Upper lobe of left lung (tissue), 6 donors: ENCODE data around the gene CCN5. TPM values are rescaled to one million over a fixed set of nuclear protein-coding genes. Genes with fewer than 3 reads are reported as not detected.

Experiments
- ATAC-seq, 2 donors: fragments of 200-7000 bp; cut with Tn5 transposase; one replicate each; pipeline ENCODE4 v1.9.1; 2022; ENCODE audit warnings: mild to moderate bottlenecking in 2 of 2, moderate library complexity in 2 of 2; ENCODE audit not compliant: low FRiP score in 2 of 2
- DNase-seq, 2 donors: peaks; one replicate each; pipeline ENCODE4 v3.0.0-alpha.2; 2019 to 2020
- H3K27ac ChIP-seq, 4 donors: fragments of 200-600 bp; sonication (generic); one replicate each; pipeline ENCODE4 v1.5.1; 2016 to 2019
- H3K27me3 ChIP-seq, 4 donors: fragments of 200-600 bp; sonication (generic); one replicate each; pipeline ENCODE4 v1.5.1; 2017 to 2019
- H3K36me3 ChIP-seq, 4 donors: fragments of 200-600 bp; sonication (generic); one replicate each; pipeline ENCODE4 v1.5.1; 2016 to 2019
- H3K4me1 ChIP-seq, 4 donors: fragments of 200-600 bp; sonication (generic); one replicate each; pipeline ENCODE4 v1.5.1; 2018 to 2019
- H3K4me3 ChIP-seq, 4 donors: fragments of 200-600 bp; sonication (generic); one replicate each; pipeline ENCODE4 v1.5.1; 2017 to 2019; ENCODE audit warnings: mild to moderate bottlenecking in 2 of 4, moderate library complexity in 1 of 4
- H3K9me3 ChIP-seq, 4 donors: fragments of 200-600 bp; sonication (generic); one replicate each; pipeline ENCODE4 v1.5.1; 2018 to 2019
- EP300 ChIP-seq, 4 donors: sonication (generic); formaldehyde crosslinking; IDR thresholded peaks; one replicate each; pipeline ENCODE4 v1.5.1; 2017; ENCODE audit warnings: antibody characterized with exemption in 4 of 4, control low read depth in 2 of 4
- POLR2A ChIP-seq, 4 donors: fragments of 450-650 bp; IDR thresholded peaks; one replicate each; pipeline ENCODE4 v1.5.1; 2016 to 2017; ENCODE audit warnings: antibody characterized with exemption in 4 of 4, mild to moderate bottlenecking in 2 of 4
- POLR2AphosphoS5 ChIP-seq, 2 donors: sonication (generic); formaldehyde crosslinking; IDR thresholded peaks; one replicate each; pipeline ENCODE4 v1.5.1; 2017; ENCODE audit warnings: antibody characterized with exemption in 2 of 2
- WGBS, 2 donors: methylation state at CpG; one replicate each; pipeline ENCODE4 v1.1.5; 2017 to 2018; 5-methylcytosine and 5-hydroxymethylcytosine counted together
- total RNA-seq, 6 donors: library from RNA; depleted of rRNA in 4 of 6; stranded (reverse); fragments of >200 nt in 4 of 6; gene quantifications; one replicate each; pipeline versions ENCODE4 v1.1.0 to v1.2.1, GENCODE V29; 2016 to 2021
- TF ChIP-seq, protein P1 (sequence below), 6 experiments: fragments of 450-650 bp in 4 of 6; fragments of 200-600 bp in 2 of 6; sonication (generic) in 2 of 6; IDR thresholded peaks; one replicate each; pipeline ENCODE4 v1.5.1; 2016 to 2019; ENCODE audit warnings: antibody characterized with exemption in 6 of 6
- donor health status: DM: no; HTN: no; CAD: no; lungs with moderate emphysema.
- donor health status: DM: no; HTN: yes; CAD: no; lungs with severe emphysema.

CCN5 gene
- total RNA-seq, 6 donors from 2014 or later: 44.9 to 168 (median 122) TPM

- no peak for DNase-seq
- peaks cover 0 to 19% (median 4%) of the 10 kb centered on the region in 4 donors for H3K4me1 ChIP-seq
- ATAC-seq: no peak
- H3K27ac ChIP-seq: no peak overlapping the region
- TF ChIP-seq POLR2A (IDR thresholded peaks at IDR 0.05) (no peak), POLR2AphosphoS5 (IDR thresholded peaks at IDR 0.05) (no peak), EP300 (IDR thresholded peaks at IDR 0.05) (no peak)
- TF ChIP-seq, protein P1, sequence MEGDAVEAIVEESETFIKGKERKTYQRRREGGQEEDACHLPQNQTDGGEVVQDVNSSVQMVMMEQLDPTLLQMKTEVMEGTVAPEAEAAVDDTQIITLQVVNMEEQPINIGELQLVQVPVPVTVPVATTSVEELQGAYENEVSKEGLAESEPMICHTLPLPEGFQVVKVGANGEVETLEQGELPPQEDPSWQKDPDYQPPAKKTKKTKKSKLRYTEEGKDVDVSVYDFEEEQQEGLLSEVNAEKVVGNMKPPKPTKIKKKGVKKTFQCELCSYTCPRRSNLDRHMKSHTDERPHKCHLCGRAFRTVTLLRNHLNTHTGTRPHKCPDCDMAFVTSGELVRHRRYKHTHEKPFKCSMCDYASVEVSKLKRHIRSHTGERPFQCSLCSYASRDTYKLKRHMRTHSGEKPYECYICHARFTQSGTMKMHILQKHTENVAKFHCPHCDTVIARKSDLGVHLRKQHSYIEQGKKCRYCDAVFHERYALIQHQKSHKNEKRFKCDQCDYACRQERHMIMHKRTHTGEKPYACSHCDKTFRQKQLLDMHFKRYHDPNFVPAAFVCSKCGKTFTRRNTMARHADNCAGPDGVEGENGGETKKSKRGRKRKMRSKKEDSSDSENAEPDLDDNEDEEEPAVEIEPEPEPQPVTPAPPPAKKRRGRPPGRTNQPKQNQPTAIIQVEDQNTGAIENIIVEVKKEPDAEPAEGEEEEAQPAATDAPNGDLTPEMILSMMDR (IDR thresholded peaks at IDR 0.05): no peak
- H3K27me3 ChIP-seq: no peaks in the 10 kb centered on the region
- no peak overlapping the region for H3K4me3 ChIP-seq
- no peaks in the 10 kb centered on the region for H3K36me3 ChIP-seq
- H3K9me3 ChIP-seq: no peaks in the 10 kb centered on the region
- WGBS, 2 donors: 95 to 100% methylated on average over 4 of the region's 4 CpGs
These were observed 21.9 kb downstream of the CCN5 start for GRCh38 chr20:44737116-44737515.

- Histone ChIP-seq H3K36me3 (no peaks in the 10 kb centered on the region), H3K9me3 (no peaks in the 10 kb centered on the region), H3K4me3 (no peak overlapping the region), H3K27me3 (no peaks in the 10 kb centered on the region), H3K27ac (no peak overlapping the region), H3K4me1 (peaks cover 0 to 16% (median 0%) of the 10 kb centered on the region in 4 donors)
- ATAC-seq (peak; percentile 44 to 64), DNase-seq (peak in 1 of 2 donors; percentile 74)
- 68 to 71% methylated on average over 7 of the region's 7 CpGs for WGBS, 2 donors
- TF ChIP-seq EP300 (IDR thresholded peaks at IDR 0.05): no peak
- TF ChIP-seq POLR2A (IDR thresholded peaks at IDR 0.05): no peak
These were observed 23.8 kb downstream of the CCN5 start for GRCh38 chr20:44738813-44739477.

DNA sequence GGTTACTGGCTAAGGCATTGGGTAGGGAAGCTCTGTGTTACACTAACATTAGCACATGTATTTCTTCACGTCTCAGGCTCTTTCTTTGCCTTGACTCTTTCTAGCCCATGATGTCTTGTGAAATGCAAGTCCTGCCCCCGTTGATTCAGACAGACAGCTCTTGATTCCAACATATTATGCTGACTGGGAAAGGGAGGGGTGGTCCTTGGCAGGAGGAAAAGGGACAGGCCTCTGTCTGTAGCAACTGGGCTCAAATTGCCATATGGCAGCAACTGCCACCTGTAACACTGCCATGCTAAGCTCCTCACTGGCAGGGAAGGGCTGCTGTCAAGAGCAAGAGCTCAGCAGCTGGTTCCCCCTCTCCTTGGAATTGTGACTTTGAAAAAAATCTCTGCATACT lies 24.8 kb downstream of the CCN5 start:
- TF ChIP-seq EP300 (IDR thresholded peaks at IDR 0.05) (no peak), POLR2A (IDR thresholded peaks at IDR 0.05) (no peak), POLR2AphosphoS5 (IDR thresholded peaks at IDR 0.05) (no peak)
- TF ChIP-seq, protein P1 (IDR thresholded peaks at IDR 0.05): no peak
- ATAC-seq: no peak
- Histone ChIP-seq H3K9me3 (no peaks in the 10 kb centered on the region), H3K4me1 (peaks cover 0 to 15% (median 0%) of the 10 kb centered on the region in 4 donors), H3K27ac (no peak overlapping the region), H3K36me3 (no peaks in the 10 kb centered on the region), H3K4me3 (no peak overlapping the region), H3K27me3 (no peaks in the 10 kb centered on the region)
- no peak for DNase-seq
- 65 to 66% methylated on average over 2 of the region's 2 CpGs for WGBS, 2 donors

DNA sequence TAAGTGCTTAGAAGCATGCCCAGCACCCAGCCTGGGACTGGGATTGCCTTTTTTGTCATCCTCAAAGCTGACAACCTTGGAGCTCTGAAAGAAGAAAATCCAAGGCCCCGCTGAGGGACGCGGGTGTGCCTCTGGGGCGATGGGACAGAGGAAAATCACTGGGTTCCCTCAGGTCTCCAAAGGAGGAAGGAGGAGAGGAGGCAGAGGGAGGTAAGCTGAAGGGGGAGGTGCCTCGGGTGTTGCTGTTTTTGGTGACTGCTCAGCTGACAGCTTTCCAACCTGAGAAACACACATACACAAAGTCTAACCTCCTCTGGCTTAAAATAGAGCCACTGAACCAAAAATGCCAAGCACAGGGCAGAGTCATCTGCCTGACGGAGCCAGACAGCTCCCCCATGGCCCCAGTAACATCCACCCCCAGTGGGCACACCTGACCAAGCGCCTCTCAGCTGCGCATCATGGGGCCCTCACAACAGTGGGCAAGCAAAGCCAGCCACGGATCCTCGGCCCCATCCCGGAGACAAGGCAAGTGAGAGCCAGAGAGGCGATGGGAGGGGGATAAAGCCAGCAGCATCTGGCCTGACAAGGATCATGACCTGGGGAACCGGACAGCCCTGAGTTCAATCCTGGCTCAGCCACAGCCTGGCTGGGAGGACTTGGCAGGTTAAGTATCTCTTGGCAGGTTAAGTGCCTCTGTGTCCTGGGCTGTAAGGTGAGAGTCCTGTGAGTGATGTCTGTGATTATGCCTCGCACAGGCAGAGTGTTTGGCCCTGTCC lies 27.3 kb downstream of the CCN5 start:
- H3K4me1 ChIP-seq: peaks cover 20 to 23% (median 21%) of the 10 kb centered on the region in 4 donors
- H3K36me3 ChIP-seq: no peaks in the 10 kb centered on the region
- DNase-seq (no peak), ATAC-seq (no peak)
- no peaks in the 10 kb centered on the region for H3K9me3 ChIP-seq
- no peak for TF ChIP-seq EP300 (IDR thresholded peaks at IDR 0.05)
- no peak for TF ChIP-seq POLR2AphosphoS5 (IDR thresholded peaks at IDR 0.05)
- no peak for TF ChIP-seq POLR2A (IDR thresholded peaks at IDR 0.05)
- TF ChIP-seq, protein P1 (IDR thresholded peaks at IDR 0.05): no peak
- no peaks in the 10 kb centered on the region for H3K27me3 ChIP-seq
- H3K4me3 ChIP-seq: no peak overlapping the region
- H3K27ac ChIP-seq: no peak overlapping the region
- WGBS, 2 donors: 79 to 80% methylated on average over 9 of the region's 14 CpGs

- Histone ChIP-seq H3K4me3 (no peak overlapping the region), H3K27me3 (no peaks in the 10 kb centered on the region), H3K27ac (no peak overlapping the region), H3K4me1 (peaks cover 20 to 28% (median 26%) of the 10 kb centered on the region in 4 donors), H3K36me3 (no peaks in the 10 kb centered on the region), H3K9me3 (no peaks in the 10 kb centered on the region)
- DNase-seq (no peak), ATAC-seq (no peak)
- TF ChIP-seq POLR2A (IDR thresholded peaks at IDR 0.05): no peak
- TF ChIP-seq POLR2AphosphoS5 (IDR thresholded peaks at IDR 0.05): no peak
- TF ChIP-seq, protein P1 (IDR thresholded peaks at IDR 0.05): no peak
- no peak for TF ChIP-seq EP300 (IDR thresholded peaks at IDR 0.05)
- 78 to 86% methylated on average over 7 of the region's 7 CpGs for WGBS, 2 donors
These were observed 28.0 kb downstream of the CCN5 start for GRCh38 chr20:44743080-44743701.
